Caco-2 (cell line): ENCODE data around the gene MYADML2. TPM values are rescaled to one million over a fixed set of nuclear protein-coding genes. Genes with fewer than 3 reads are reported as not detected.

ENCODE experiments used
- BruUV-seq: library from RNA; stranded (reverse); fragments of 400-500 nt; replicated peaks from 2 replicates; lab custom pipeline; 2021; lab: Mats Ljungman, UMichigan
- CTCF ChIA-PET: fragments of 300-600 bp; sonication (Branson Sonifier 250); formaldehyde crosslinking; loops from one replicate; lab custom pipeline; 2022; ENCODE audit warnings: antibody characterized with exemption; lab: Charles Lee
- POLR2A ChIA-PET: fragments of 300-600 bp; sonication (Branson Sonifier 250); formaldehyde crosslinking; loops from one replicate; lab custom pipeline; 2022; ENCODE audit warnings: antibody characterized with exemption; lab: Charles Lee
- DNase-seq, 2 experiments: peaks; one replicate each; pipeline versions ENCODE4 v3.0.0 to v3.0.0-alpha.2; 2020 to 2022
- H3K27me3 ChIP-seq: replicated peaks from 2 replicates; pipeline ENCODE4 v1.6.0; 2011; ENCODE audit warnings: low read length; ENCODE audit not compliant: control insufficient read depth, insufficient read depth
- H3K36me3 ChIP-seq: 2 replicates; pipeline ENCODE4 v1.5.1; 2011; ENCODE audit warnings: low read length; ENCODE audit not compliant: control insufficient read depth, insufficient read depth
- H3K4me1 ChIP-seq: fragments of 250-450 bp; sonication (Bioruptor Pico); 2 replicates; pipeline ENCODE4 v1.5.1; 2020; ENCODE audit warnings: mild to moderate bottlenecking
- H3K4me3 ChIP-seq: 2 replicates; pipeline ENCODE4 v1.5.1; 2011; ENCODE audit warnings: low read depth, mild to moderate bottlenecking, control low read depth, low read length
- H3K9me3 ChIP-seq: fragments of 250-450 bp; sonication (Bioruptor Pico); 2 replicates; pipeline ENCODE4 v1.5.1; 2020; ENCODE audit warnings: mild to moderate bottlenecking, moderate library complexity
- H3K27ac Mint-ChIP-seq: one replicate; pipeline ENCODE4 v1.8.0; 2022; ENCODE audit warnings: mixed read lengths; ENCODE audit not compliant: unreplicated experiment
- H3K27me3 Mint-ChIP-seq: one replicate; pipeline ENCODE4 v1.8.0; 2022; ENCODE audit warnings: mixed read lengths; ENCODE audit not compliant: insufficient read depth, unreplicated experiment
- H3K36me3 Mint-ChIP-seq: one replicate; pipeline ENCODE4 v1.8.0; 2022; ENCODE audit warnings: mild to moderate bottlenecking, mixed read lengths; ENCODE audit not compliant: insufficient read depth, unreplicated experiment
- H3K4me1 Mint-ChIP-seq: one replicate; pipeline ENCODE4 v1.8.0; 2022; ENCODE audit warnings: low read depth, mixed read lengths; ENCODE audit not compliant: unreplicated experiment
- H3K4me3 Mint-ChIP-seq: one replicate; pipeline ENCODE4 v1.8.0; 2022; ENCODE audit warnings: mild to moderate bottlenecking, moderate library complexity, mixed read lengths; ENCODE audit not compliant: unreplicated experiment
- H3K9me3 Mint-ChIP-seq: one replicate; pipeline ENCODE4 v1.8.0; 2022; ENCODE audit warnings: mixed read lengths; ENCODE audit not compliant: unreplicated experiment
- CTCF ChIP-seq, 2 experiments: fragments of 200-600 bp in 1 of 2; IDR thresholded peaks; 1 replicate in 1 of 2; 2 replicates in 1 of 2; pipeline versions ENCODE4 v1.5.1 to v1.8.0; 2011 to 2022; ENCODE audit warnings: antibody characterized with exemption in 1 of 2, control low read depth in 1 of 2, inconsistent platforms in 1 of 2, low read depth in 1 of 2, low read length in 1 of 2, mild to moderate bottlenecking in 1 of 2, moderate library complexity in 1 of 2; ENCODE audit not compliant: insufficient read depth in 1 of 2, severe bottlenecking in 1 of 2, unreplicated experiment in 1 of 2
- intact Hi-C: fragments of 100-400 bp; cut with micrococcal nuclease; formaldehyde crosslinking; loops from one replicate; pipeline ENCODE4 v1.10.0; 2022; ENCODE audit not compliant: unreplicated experiment
- total RNA-seq: library from RNA; stranded (reverse); gene quantifications from 2 replicates; pipeline ENCODE4 v1.2.3, GENCODE V29; 2022

The MYADML2 gene
- total RNA-seq, 1 experiment from 2014 or later, result not detected

- Histone ChIP-seq H3K4me1 (peaks cover 27% of the 10 kb centered on the region), H3K9me3 (no peaks in the 10 kb centered on the region), H3K36me3 (no peaks in the 10 kb centered on the region), H3K27me3 (0 out of 2 replicates have a peak, but pooled peaks cover 1% of the 10 kb centered on the region), H3K4me3 (no peak overlapping the region)
- H3K4me3 Mint-ChIP-seq, result peak overlapping the region; percentile 31
- ChIA-PET POLR2A (interaction anchor here (2.6 kb wide), 1 partner anchor 76 kb away, joined by 7 read pairs; the partner anchor contains the start of gene DCXR), CTCF (no interaction called here)
- intact Hi-C loops, result loop anchor here (1.0 kb wide), 1 partner anchor 59 kb away; no protein-coding TSS in a partner anchor
- no peak for DNase-seq
- H3K27me3 Mint-ChIP-seq, result no peaks in the 10 kb centered on the region
- peaks cover 6% of the 10 kb centered on the region for H3K36me3 Mint-ChIP-seq
- no peak overlapping the region for H3K27ac Mint-ChIP-seq
- no peaks in the 10 kb centered on the region for H3K9me3 Mint-ChIP-seq
- no TSS peak for BruUV-seq
- H3K4me1 Mint-ChIP-seq, result no peaks in the 10 kb centered on the region
- TF ChIP-seq CTCF (IDR thresholded peaks at IDR 0.05; ENCODE audit: insufficient read depth in 1 of 2, low read depth in 1 of 2, low read length in 1 of 2, severe bottlenecking in 1 of 2, unreplicated experiment in 1 of 2), result no peak
Observed at GRCh38 chr17:81961521-81962498, 14.8 kb upstream of the MYADML2 start.

GRCh38 chr17:81961087-81961511 lies 14.1 kb upstream of the MYADML2 start, which contains the start of gene NOTUM:
Gene NOTUM (minus strand): TSS chr17:81961187. CDS start chr17:81960909, 278 bp downstream.
- Histone ChIP-seq H3K27me3 (0 out of 2 replicates have a peak, but pooled peaks cover 1% of the 10 kb centered on the region), H3K4me3 (peak within 1 kb of the TSS; percentile 65), H3K4me1 (peaks cover 25% of the 10 kb centered on the region), H3K9me3 (no peaks in the 10 kb centered on the region), H3K36me3 (no peaks in the 10 kb centered on the region)
- intact Hi-C loops, result loop anchor here (1.0 kb wide), 1 partner anchor 60 kb away; no protein-coding TSS in a partner anchor
- Mint-ChIP-seq H3K4me1 (no peaks in the 10 kb centered on the region), H3K27ac (no peak within 1 kb of the TSS), H3K27me3 (no peaks in the 10 kb centered on the region), H3K9me3 (no peaks in the 10 kb centered on the region), H3K36me3 (peaks cover 6% of the 10 kb centered on the region), H3K4me3 (peak within 1 kb of the TSS; percentile 70)
- peak in 1 of 2 experiments; percentile 24 for TF ChIP-seq CTCF (IDR thresholded peaks at IDR 0.05; ENCODE audit: insufficient read depth in 1 of 2, low read depth in 1 of 2, low read length in 1 of 2, severe bottlenecking in 1 of 2, unreplicated experiment in 1 of 2)
- no TSS peak for BruUV-seq
- ChIA-PET CTCF (interaction anchor here (0.6 to 2.3 kb wide), 7 partner anchors 25 to 153 kb away, joined by 3 to 92 read pairs (median 3); partner anchors contain the start of genes CENPX, DCXR, LRRC45 and MAFG), POLR2A (interaction anchor here (2.6 kb wide), 1 partner anchor 76 kb away, joined by 7 read pairs; the partner anchor contains the start of gene DCXR)
- peak in 1 of 2 experiments; percentile 72 for DNase-seq
